Peyer's patch (tissue), 4 donors: ENCODE data around the gene DOCK1.

ENCODE experiments used
- CTCF ChIP-seq, 6 experiments: fragments of 450-650 bp in 4 of 6; fragments of 200-600 bp in 2 of 6; sonication (generic) in 1 of 6; IDR thresholded peaks; one replicate each; pipeline ENCODE4 v1.5.1; 2017 to 2019; ENCODE audit warnings: antibody characterized with exemption in 6 of 6, mild to moderate bottlenecking in 3 of 6, moderate library complexity in 1 of 6
- POLR2A ChIP-seq, 2 donors: fragments of 450-650 bp; IDR thresholded peaks; one replicate each; pipeline ENCODE4 v1.5.1; 2017; ENCODE audit warnings: antibody characterized with exemption in 2 of 2, mild to moderate bottlenecking in 2 of 2, moderate library complexity in 2 of 2

- no peak for TF ChIP-seq CTCF (IDR thresholded peaks at IDR 0.05)
- no peak for TF ChIP-seq POLR2A (IDR thresholded peaks at IDR 0.05)
Observed at GRCh38 chr10:127168261-127168660, 263.0 kb downstream of the DOCK1 start.
